ENCODE results near the gene ADIPOR2. TPM values are rescaled to one million over a fixed set of nuclear protein-coding genes. Genes with fewer than 3 reads are reported as not detected.
"Not testable (repeated sequence)": the region's sequence is repeated elsewhere in the genome, so short reads cannot be mapped to it uniquely, and the experiment has no call there.

Gene ADIPOR2
- total and polyA plus RNA-seq, 4 donors, result 14.8 to 50.5 (median 31.7) TPM

- Histone ChIP-seq H3K27me3 (ENCODE audit: control insufficient read depth in 1 of 2, insufficient read depth in 2 of 2, low read length in 1 of 2) (no peaks in the 10 kb centered on the region), H3K9me3 (ENCODE audit: control insufficient read depth, low read length) (no peaks in the 10 kb centered on the region), H3K27ac (ENCODE audit: low read depth in 1 of 2, low read length in 2 of 2) (no peak overlapping the region), H3K4me1 (ENCODE audit: control insufficient read depth in 1 of 2, insufficient read depth in 2 of 2, low read length in 2 of 2) (no peaks in the 10 kb centered on the region), H3K4me3 (ENCODE audit: low read length in 2 of 2) (no peak overlapping the region), H3K36me3 (ENCODE audit: control insufficient read depth in 1 of 2, insufficient read depth in 2 of 2, low read length in 1 of 2) (no peaks in the 10 kb centered on the region)
- no peak for ATAC-seq (ENCODE audit: low FRiP score)
- WGBS, 2 donors, result 96 to 99% methylated on average over 1 of the region's 1 CpG
- intact Hi-C loops (cut with DNase I), result no loop called here
- DNase-seq, result no peak
Measured at GRCh38 chr12:1707051-1707450, 16.2 kb downstream of the ADIPOR2 start.

GRCh38 chr12:1709968-1710367, 19.1 kb downstream of the ADIPOR2 start:
- WGBS, 2 donors, result 96% methylated on average over 5 of the region's 5 CpGs
- intact Hi-C loops (cut with DNase I); H3K9me3 ChIP-seq (ENCODE audit: control insufficient read depth, low read length); H3K36me3 ChIP-seq (ENCODE audit: control insufficient read depth in 1 of 2, insufficient read depth in 2 of 2, low read length in 1 of 2); H3K27ac ChIP-seq (ENCODE audit: low read depth in 1 of 2, low read length in 2 of 2); DNase-seq; H3K27me3 ChIP-seq (ENCODE audit: control insufficient read depth in 1 of 2, insufficient read depth in 2 of 2, low read length in 1 of 2); H3K4me1 ChIP-seq (ENCODE audit: control insufficient read depth in 1 of 2, insufficient read depth in 2 of 2, low read length in 2 of 2); ATAC-seq (ENCODE audit: low FRiP score); H3K4me3 ChIP-seq (ENCODE audit: low read length in 2 of 2): not testable (repeated sequence)

- H3K4me1 ChIP-seq (ENCODE audit: control insufficient read depth in 1 of 2, insufficient read depth in 2 of 2, low read length in 2 of 2); H3K27ac ChIP-seq (ENCODE audit: low read depth in 1 of 2, low read length in 2 of 2); H3K4me3 ChIP-seq (ENCODE audit: low read length in 2 of 2); intact Hi-C loops (cut with DNase I); DNase-seq; H3K36me3 ChIP-seq (ENCODE audit: control insufficient read depth in 1 of 2, insufficient read depth in 2 of 2, low read length in 1 of 2); H3K27me3 ChIP-seq (ENCODE audit: control insufficient read depth in 1 of 2, insufficient read depth in 2 of 2, low read length in 1 of 2); H3K9me3 ChIP-seq (ENCODE audit: control insufficient read depth, low read length); ATAC-seq (ENCODE audit: low FRiP score): not testable (repeated sequence)
- 96 to 97% methylated on average over 8 of the region's 8 CpGs for WGBS, 2 donors
Measured at GRCh38 chr12:1710870-1711269, 20.0 kb downstream of the ADIPOR2 start.

- H3K4me1 ChIP-seq (ENCODE audit: control insufficient read depth in 1 of 2, insufficient read depth in 2 of 2, low read length in 2 of 2); H3K27ac ChIP-seq (ENCODE audit: low read depth in 1 of 2, low read length in 2 of 2); H3K4me3 ChIP-seq (ENCODE audit: low read length in 2 of 2); intact Hi-C loops (cut with DNase I); DNase-seq; H3K36me3 ChIP-seq (ENCODE audit: control insufficient read depth in 1 of 2, insufficient read depth in 2 of 2, low read length in 1 of 2); H3K9me3 ChIP-seq (ENCODE audit: control insufficient read depth, low read length); ATAC-seq (ENCODE audit: low FRiP score); H3K27me3 ChIP-seq (ENCODE audit: control insufficient read depth in 1 of 2, insufficient read depth in 2 of 2, low read length in 1 of 2): not testable (repeated sequence)
- WGBS, 2 donors, result 14% methylated on average over 3 of the region's 3 CpGs
Measured at GRCh38 chr12:1711536-1712211, 20.8 kb downstream of the ADIPOR2 start.

GRCh38 chr12:1712305-1712704, 21.4 kb downstream of the ADIPOR2 start:
- H3K27me3 ChIP-seq (ENCODE audit: control insufficient read depth in 1 of 2, insufficient read depth in 2 of 2, low read length in 1 of 2); H3K9me3 ChIP-seq (ENCODE audit: control insufficient read depth, low read length); intact Hi-C loops (cut with DNase I); H3K36me3 ChIP-seq (ENCODE audit: control insufficient read depth in 1 of 2, insufficient read depth in 2 of 2, low read length in 1 of 2); H3K27ac ChIP-seq (ENCODE audit: low read depth in 1 of 2, low read length in 2 of 2); ATAC-seq (ENCODE audit: low FRiP score); DNase-seq; H3K4me1 ChIP-seq (ENCODE audit: control insufficient read depth in 1 of 2, insufficient read depth in 2 of 2, low read length in 2 of 2); H3K4me3 ChIP-seq (ENCODE audit: low read length in 2 of 2): not testable (repeated sequence)
- 90 to 92% methylated on average over 5 of the region's 5 CpGs for WGBS, 2 donors

GRCh38 chr12:1712852-1713251, 22.0 kb downstream of the ADIPOR2 start:
- intact Hi-C loops (cut with DNase I); H3K9me3 ChIP-seq (ENCODE audit: control insufficient read depth, low read length); H3K27me3 ChIP-seq (ENCODE audit: control insufficient read depth in 1 of 2, insufficient read depth in 2 of 2, low read length in 1 of 2); H3K4me1 ChIP-seq (ENCODE audit: control insufficient read depth in 1 of 2, insufficient read depth in 2 of 2, low read length in 2 of 2); ATAC-seq (ENCODE audit: low FRiP score); H3K27ac ChIP-seq (ENCODE audit: low read depth in 1 of 2, low read length in 2 of 2); H3K4me3 ChIP-seq (ENCODE audit: low read length in 2 of 2); H3K36me3 ChIP-seq (ENCODE audit: control insufficient read depth in 1 of 2, insufficient read depth in 2 of 2, low read length in 1 of 2); DNase-seq: not testable (repeated sequence)
- 90 to 92% methylated on average over 5 of the region's 5 CpGs for WGBS, 2 donors

- ATAC-seq (ENCODE audit: low FRiP score); H3K27me3 ChIP-seq (ENCODE audit: control insufficient read depth in 1 of 2, insufficient read depth in 2 of 2, low read length in 1 of 2); H3K4me3 ChIP-seq (ENCODE audit: low read length in 2 of 2); H3K4me1 ChIP-seq (ENCODE audit: control insufficient read depth in 1 of 2, insufficient read depth in 2 of 2, low read length in 2 of 2); DNase-seq; H3K27ac ChIP-seq (ENCODE audit: low read depth in 1 of 2, low read length in 2 of 2); H3K9me3 ChIP-seq (ENCODE audit: control insufficient read depth, low read length); intact Hi-C loops (cut with DNase I); H3K36me3 ChIP-seq (ENCODE audit: control insufficient read depth in 1 of 2, insufficient read depth in 2 of 2, low read length in 1 of 2): not testable (repeated sequence)
- WGBS, 2 donors, result 77 to 85% methylated on average over 14 of the region's 14 CpGs
Measured at GRCh38 chr12:1713783-1714348, 23.0 kb downstream of the ADIPOR2 start.

- ATAC-seq (ENCODE audit: low FRiP score); H3K4me1 ChIP-seq (ENCODE audit: control insufficient read depth in 1 of 2, insufficient read depth in 2 of 2, low read length in 2 of 2); intact Hi-C loops (cut with DNase I); H3K27ac ChIP-seq (ENCODE audit: low read depth in 1 of 2, low read length in 2 of 2); H3K4me3 ChIP-seq (ENCODE audit: low read length in 2 of 2); H3K27me3 ChIP-seq (ENCODE audit: control insufficient read depth in 1 of 2, insufficient read depth in 2 of 2, low read length in 1 of 2); H3K36me3 ChIP-seq (ENCODE audit: control insufficient read depth in 1 of 2, insufficient read depth in 2 of 2, low read length in 1 of 2); H3K9me3 ChIP-seq (ENCODE audit: control insufficient read depth, low read length); DNase-seq: not testable (repeated sequence)
- WGBS, 2 donors, result 98% methylated on average over 8 of the region's 8 CpGs
Measured at GRCh38 chr12:1715459-1715858, 24.6 kb downstream of the ADIPOR2 start.

GRCh38 chr12:1716215-1716862, 25.5 kb downstream of the ADIPOR2 start:
- peaks cover 2% of the 10 kb centered on the region in 2 donors for H3K4me1 ChIP-seq (ENCODE audit: control insufficient read depth in 1 of 2, insufficient read depth in 2 of 2, low read length in 2 of 2)
- intact Hi-C loops (cut with DNase I), result no loop called here

More at GRCh38 chr12:1716215-1716862, 25.5 kb downstream of the ADIPOR2 start:
- DNase-seq, result no peak
- no peaks in the 10 kb centered on the region for H3K9me3 ChIP-seq (ENCODE audit: control insufficient read depth, low read length)
- no peak overlapping the region for H3K27ac ChIP-seq (ENCODE audit: low read depth in 1 of 2, low read length in 2 of 2)
- H3K4me3 ChIP-seq (ENCODE audit: low read length in 2 of 2), result no peak overlapping the region
- no peak for ATAC-seq (ENCODE audit: low FRiP score)
- WGBS, 2 donors, result 63 to 75% methylated on average over 3 of the region's 3 CpGs
- no peaks in the 10 kb centered on the region for H3K27me3 ChIP-seq (ENCODE audit: control insufficient read depth in 1 of 2, insufficient read depth in 2 of 2, low read length in 1 of 2)
- no peaks in the 10 kb centered on the region for H3K36me3 ChIP-seq (ENCODE audit: control insufficient read depth in 1 of 2, insufficient read depth in 2 of 2, low read length in 1 of 2)
